WERI-Rb-1 (cell line): ENCODE data around the gene TLDC2.
"Not testable (repeated sequence)": the region's sequence is repeated elsewhere in the genome, so short reads cannot be mapped to it uniquely, and the experiment has no call there.

Source experiments
- DNase-seq: peaks from one replicate; pipeline ENCODE4 v3.0.0-alpha.2; 2020
- H3K27ac ChIP-seq: fragments of 250-450 bp; sonication (Bioruptor Pico); 2 replicates; pipeline ENCODE4 v1.5.1; 2020; ENCODE audit warnings: mild to moderate bottlenecking, moderate library complexity
- H3K27me3 ChIP-seq: fragments of 250-450 bp; sonication (Bioruptor Pico); 2 replicates; pipeline ENCODE4 v1.5.1; 2021; ENCODE audit warnings: mild to moderate bottlenecking, low read depth, moderate library complexity; ENCODE audit not compliant: insufficient read depth, severe bottlenecking
- H3K36me3 ChIP-seq: fragments of 250-450 bp; sonication (Bioruptor Pico); 2 replicates; pipeline ENCODE4 v1.5.1; 2020; ENCODE audit warnings: mild to moderate bottlenecking, moderate library complexity
- H3K4me3 ChIP-seq: 2 replicates; pipeline ENCODE4 v1.5.1; 2011; ENCODE audit warnings: low read depth, mild to moderate bottlenecking, control low read depth, low read length
- H3K9me3 ChIP-seq: fragments of 250-450 bp; sonication (Bioruptor Pico); 2 replicates; pipeline ENCODE4 v1.5.1; 2021; ENCODE audit warnings: mild to moderate bottlenecking, moderate library complexity; ENCODE audit not compliant: severe bottlenecking
- CTCF ChIP-seq: IDR thresholded peaks from 2 replicates; pipeline ENCODE4 v1.5.1; 2011; ENCODE audit warnings: low read depth, mild to moderate bottlenecking, control low read depth, inconsistent platforms, low read length

Gene TLDC2

DNA sequence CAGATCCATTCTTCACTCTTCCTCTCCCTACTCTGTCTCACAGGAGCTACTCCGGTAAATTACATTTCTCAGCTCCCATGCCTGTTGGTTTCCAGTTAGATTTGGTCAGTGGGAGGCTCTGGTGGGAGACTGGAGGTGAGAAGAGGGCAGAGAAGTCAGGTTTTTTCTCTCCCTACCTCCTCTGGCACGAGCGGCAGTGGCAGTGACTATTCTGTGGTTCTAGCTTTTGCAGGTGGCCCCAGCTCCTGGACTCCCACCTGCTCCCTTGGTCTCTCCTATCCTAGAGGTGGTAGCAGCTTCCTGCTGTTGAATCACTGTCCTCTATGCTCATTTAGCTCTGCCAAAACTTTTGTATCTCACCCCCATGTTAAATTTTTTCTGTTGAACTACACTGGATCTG lies 17.9 kb downstream of the TLDC2 start:
- Histone ChIP-seq H3K36me3 (peaks cover 3% of the 10 kb centered on the region), H3K9me3 (no peaks in the 10 kb centered on the region), H3K27me3 (no peaks in the 10 kb centered on the region), H3K4me3 (no peak overlapping the region), H3K27ac (no peak overlapping the region)
- no peak for DNase-seq
- TF ChIP-seq CTCF = no peak

- H3K9me3 ChIP-seq = no peaks in the 10 kb centered on the region
- H3K4me3 ChIP-seq = no peak overlapping the region
- H3K27me3 ChIP-seq = no peaks in the 10 kb centered on the region
- peaks cover 3% of the 10 kb centered on the region for H3K36me3 ChIP-seq
- TF ChIP-seq CTCF = no peak
- H3K27ac ChIP-seq = no peak overlapping the region
- DNase-seq = peak; percentile 15
Observed at GRCh38 chr20:36895036-36895435, 19.1 kb downstream of the TLDC2 start.

DNA sequence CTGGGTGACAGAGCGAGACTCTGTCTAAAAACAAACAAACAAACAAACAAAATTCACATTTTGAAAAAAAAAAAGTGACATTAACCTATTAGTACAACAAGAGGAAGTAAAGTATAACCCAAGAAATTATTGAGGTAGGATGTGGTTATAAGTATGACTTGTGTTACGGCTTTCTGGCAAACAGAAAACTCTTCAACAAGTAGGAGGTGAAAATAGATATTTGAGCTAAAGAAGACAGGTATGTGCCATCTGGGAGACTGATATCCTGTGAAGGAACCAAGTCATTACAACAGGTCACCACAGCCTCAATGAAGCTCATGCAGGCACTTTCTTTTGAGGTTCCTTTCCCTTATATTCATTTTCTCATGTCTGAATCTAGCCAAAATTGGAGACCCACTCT lies 28.8 kb downstream of the TLDC2 start:
- Histone ChIP-seq H3K4me3 (no peak overlapping the region), H3K36me3 (peaks cover 11% of the 10 kb centered on the region), H3K9me3 (no peaks in the 10 kb centered on the region), H3K27me3 (no peaks in the 10 kb centered on the region), H3K27ac (no peak overlapping the region)
- no peak for DNase-seq
- no peak for TF ChIP-seq CTCF

- H3K9me3 ChIP-seq, DNase-seq, H3K4me3 ChIP-seq, H3K27ac ChIP-seq, H3K27me3 ChIP-seq: not testable (repeated sequence)
- H3K36me3 ChIP-seq = peaks cover 11% of the 10 kb centered on the region
Observed at GRCh38 chr20:36905566-36905965, 29.6 kb downstream of the TLDC2 start.

DNA sequence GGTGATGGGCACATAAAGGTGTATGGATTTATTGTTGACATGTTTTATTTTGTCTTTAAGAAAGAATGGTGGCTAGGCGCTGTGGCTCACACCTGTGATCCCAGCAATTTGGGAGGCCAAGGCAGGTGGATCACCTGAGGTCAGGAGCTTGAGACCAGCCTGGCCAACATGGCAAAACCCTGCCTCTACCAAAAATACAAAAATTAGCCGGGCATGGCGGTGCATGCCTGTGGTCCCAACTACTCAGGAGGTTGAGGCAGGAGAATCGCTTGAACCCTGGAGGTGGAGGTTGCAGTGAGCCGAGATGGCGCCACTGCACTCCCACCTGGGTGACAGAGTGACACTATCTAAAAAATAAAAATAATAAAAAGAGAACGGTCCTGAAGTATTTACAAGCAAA lies 30.1 kb downstream of the TLDC2 start:
- H3K9me3 ChIP-seq, H3K27ac ChIP-seq, DNase-seq, H3K4me3 ChIP-seq, H3K27me3 ChIP-seq: not testable (repeated sequence)
- H3K36me3 ChIP-seq = peaks cover 11% of the 10 kb centered on the region

- no peak overlapping the region for H3K4me3 ChIP-seq
- DNase-seq = no peak
- no peaks in the 10 kb centered on the region for H3K27me3 ChIP-seq
- H3K27ac ChIP-seq = no peak overlapping the region
- no peak for TF ChIP-seq CTCF
- H3K36me3 ChIP-seq = peaks cover 17% of the 10 kb centered on the region
- H3K9me3 ChIP-seq = no peaks in the 10 kb centered on the region
Observed at GRCh38 chr20:36908603-36909002, 32.7 kb downstream of the TLDC2 start.

DNA sequence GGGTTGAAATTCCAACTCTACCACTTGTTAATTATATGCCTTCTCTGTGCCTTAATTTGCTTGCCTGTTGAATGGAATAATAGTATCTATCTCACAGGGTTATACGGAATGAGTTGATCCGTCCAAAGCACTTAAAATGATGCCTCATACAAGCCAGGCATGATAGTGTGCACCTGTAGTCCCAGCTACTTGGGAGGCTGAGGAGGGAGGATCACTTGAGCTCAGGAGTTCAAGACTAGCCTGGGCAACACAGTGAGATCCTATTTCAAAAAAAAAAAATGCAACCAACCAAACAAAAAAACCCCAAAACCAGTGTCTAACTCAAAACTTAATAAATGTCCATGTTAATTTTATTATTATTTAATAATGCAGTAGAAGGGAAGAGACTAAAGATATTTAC lies 40.3 kb downstream of the TLDC2 start:
- TF ChIP-seq CTCF = no peak
- no peak for DNase-seq
- Histone ChIP-seq H3K27ac (no peak overlapping the region), H3K36me3 (peaks cover 19% of the 10 kb centered on the region), H3K9me3 (no peaks in the 10 kb centered on the region), H3K27me3 (no peaks in the 10 kb centered on the region), H3K4me3 (no peak overlapping the region)
